A549 (cell line): ENCODE results near the gene NIN.

Source experiments
- CBX8 ChIP-seq: fragments of 200-600 bp; sonication (generic); IDR thresholded peaks from 2 replicates; pipeline ENCODE4 v1.6.1; 2016
- POLR2A ChIP-seq: IDR thresholded peaks from 2 replicates; pipeline ENCODE4 v1.6.1; 2012; ENCODE audit warnings: mild to moderate bottlenecking, low read length
- TF ChIP-seq, protein P1 (sequence below): fragments of >200 bp; sonication (Bioruptor Twin); formaldehyde crosslinking; IDR thresholded peaks from 3 replicates; pipeline ENCODE4 v1.5.1; 2016

DNA sequence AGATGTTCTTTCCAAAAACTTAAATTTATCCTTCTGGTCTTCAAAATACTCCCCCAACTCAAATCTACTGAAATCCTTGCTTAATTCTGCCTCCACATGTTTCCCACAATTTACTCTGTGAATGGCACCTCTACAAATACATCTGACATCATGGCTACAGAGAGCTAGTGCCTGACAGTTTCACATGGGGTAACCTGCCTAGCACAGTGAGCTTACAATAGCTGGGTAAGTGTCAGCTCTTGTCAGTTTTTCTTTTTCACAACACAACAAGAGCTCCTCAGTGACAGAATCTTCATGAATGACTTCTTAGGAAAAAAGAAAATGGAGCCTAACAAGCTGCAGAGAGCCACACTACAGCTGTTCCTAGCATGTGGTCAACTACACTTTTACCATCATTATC, 54.4 kb downstream of the NIN start:
- TF ChIP-seq, protein P1, sequence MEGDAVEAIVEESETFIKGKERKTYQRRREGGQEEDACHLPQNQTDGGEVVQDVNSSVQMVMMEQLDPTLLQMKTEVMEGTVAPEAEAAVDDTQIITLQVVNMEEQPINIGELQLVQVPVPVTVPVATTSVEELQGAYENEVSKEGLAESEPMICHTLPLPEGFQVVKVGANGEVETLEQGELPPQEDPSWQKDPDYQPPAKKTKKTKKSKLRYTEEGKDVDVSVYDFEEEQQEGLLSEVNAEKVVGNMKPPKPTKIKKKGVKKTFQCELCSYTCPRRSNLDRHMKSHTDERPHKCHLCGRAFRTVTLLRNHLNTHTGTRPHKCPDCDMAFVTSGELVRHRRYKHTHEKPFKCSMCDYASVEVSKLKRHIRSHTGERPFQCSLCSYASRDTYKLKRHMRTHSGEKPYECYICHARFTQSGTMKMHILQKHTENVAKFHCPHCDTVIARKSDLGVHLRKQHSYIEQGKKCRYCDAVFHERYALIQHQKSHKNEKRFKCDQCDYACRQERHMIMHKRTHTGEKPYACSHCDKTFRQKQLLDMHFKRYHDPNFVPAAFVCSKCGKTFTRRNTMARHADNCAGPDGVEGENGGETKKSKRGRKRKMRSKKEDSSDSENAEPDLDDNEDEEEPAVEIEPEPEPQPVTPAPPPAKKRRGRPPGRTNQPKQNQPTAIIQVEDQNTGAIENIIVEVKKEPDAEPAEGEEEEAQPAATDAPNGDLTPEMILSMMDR = no peak
- TF ChIP-seq CBX8 (no peak), POLR2A (no peak)
